ENCODE measurements around the gene SNRPA. TPM values are rescaled to one million over a fixed set of nuclear protein-coding genes. Genes with fewer than 3 reads are reported as not detected.

Gene SNRPA
- total RNA-seq, 1 donor from 2014 or later = 27.7 TPM

DNA sequence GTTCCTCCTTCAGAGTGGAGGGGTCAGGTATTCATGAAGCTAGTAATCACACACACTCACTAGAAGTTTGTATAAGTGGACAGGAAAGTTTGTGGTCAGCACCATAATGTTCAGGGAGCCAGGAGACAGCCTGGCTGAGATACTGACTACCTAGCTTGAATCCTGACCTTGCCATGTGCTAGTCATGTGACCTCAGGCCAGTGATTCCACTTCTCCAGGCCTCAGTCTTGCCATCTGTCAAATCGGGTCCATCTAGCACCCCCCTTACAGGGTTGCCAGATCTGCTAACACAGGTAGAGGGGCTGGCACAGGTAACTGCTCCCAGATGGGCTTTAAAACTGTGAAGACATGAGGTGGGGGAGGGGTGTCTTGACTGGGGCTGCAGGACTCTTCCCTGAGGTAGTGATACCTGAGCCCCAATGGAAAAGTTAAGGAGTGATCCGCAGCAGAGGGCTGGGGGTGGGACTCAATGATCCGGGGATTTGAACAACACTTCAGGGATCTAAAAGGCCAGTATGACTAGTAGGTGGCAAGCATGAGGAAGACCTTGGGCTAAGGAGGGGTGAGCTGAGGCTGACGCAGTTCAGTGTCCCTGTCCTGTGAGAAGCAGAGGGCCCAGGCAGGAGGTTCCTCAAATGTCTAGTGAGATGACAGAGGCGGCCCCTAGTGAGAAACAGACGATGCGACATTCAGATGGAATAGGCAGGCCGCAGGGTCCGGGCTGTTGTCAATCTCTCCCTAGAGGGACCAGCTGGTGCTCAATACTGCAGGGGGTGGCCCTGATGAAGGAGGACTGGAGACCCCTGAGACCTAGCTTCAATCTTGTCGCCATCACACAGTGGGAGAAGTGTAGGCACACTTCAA is 9.2 kb upstream of the SNRPA start:
- no peak for ATAC-seq (ENCODE audit: poor library complexity)
- peak; percentile 35 for DNase-seq
- intact Hi-C loops (cut with DNase I) = no loop called here

DNA sequence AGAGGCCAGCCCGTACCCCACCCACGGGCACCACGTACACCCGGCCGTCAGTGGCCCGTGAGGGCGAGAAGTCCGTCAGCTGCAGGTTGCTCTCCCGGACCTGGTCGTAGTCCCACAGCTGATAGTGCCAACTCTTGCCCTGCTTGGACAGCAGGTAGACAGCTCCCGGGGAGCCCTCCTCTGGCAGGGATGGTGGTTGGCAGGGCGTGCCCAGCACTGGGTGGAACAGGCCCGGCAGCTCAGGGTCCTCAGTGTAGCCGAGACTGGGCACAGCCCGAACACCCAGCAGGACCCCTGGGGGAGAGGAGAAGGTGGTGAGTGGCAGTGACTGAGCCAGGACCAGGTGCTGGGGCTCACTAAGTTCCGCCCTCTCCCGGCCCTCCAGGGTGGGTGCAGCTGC is 8.5 kb upstream of the SNRPA start:
- ATAC-seq (ENCODE audit: poor library complexity) (peak; percentile 17), DNase-seq (peak; percentile 42)
- intact Hi-C loops (cut with DNase I) = no loop called here

- intact Hi-C loops (cut with DNase I) = no loop called here
- ATAC-seq (ENCODE audit: poor library complexity) = no peak
- DNase-seq = peak; percentile 17
Measured at GRCh38 chr19:40742886-40743285, 8.1 kb upstream of the SNRPA start.

- ATAC-seq (ENCODE audit: poor library complexity) (no peak), DNase-seq (no peak)
- intact Hi-C loops (cut with DNase I) = no loop called here
Measured at GRCh38 chr19:40743926-40744325, 7.1 kb upstream of the SNRPA start.

- intact Hi-C loops (cut with DNase I) = no loop called here
- peak; percentile 47 for DNase-seq
- no peak for ATAC-seq (ENCODE audit: poor library complexity)
Measured at GRCh38 chr19:40744554-40745401, 6.2 kb upstream of the SNRPA start.

DNA sequence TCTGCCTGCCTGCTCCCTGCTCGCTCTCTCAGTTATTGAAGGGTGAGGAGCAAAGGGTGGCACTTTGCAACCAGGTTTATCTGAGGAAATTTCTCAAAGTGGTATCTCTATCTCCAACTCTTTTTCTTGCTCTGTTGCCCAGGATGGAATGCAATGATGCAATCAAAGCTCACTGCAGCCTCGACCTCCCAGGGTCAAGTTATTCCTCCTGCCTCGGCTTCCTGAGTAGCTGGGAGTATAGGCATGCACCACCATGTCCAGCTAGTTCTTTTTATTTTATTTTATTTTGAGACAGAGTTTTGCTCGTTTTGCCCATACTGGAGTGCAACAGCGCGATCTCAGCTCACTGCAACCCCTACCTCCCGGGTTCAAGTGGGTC is 5.6 kb upstream of the SNRPA start:
- no peak for DNase-seq
- intact Hi-C loops (cut with DNase I) = no loop called here
- ATAC-seq (ENCODE audit: poor library complexity) = no peak

DNA sequence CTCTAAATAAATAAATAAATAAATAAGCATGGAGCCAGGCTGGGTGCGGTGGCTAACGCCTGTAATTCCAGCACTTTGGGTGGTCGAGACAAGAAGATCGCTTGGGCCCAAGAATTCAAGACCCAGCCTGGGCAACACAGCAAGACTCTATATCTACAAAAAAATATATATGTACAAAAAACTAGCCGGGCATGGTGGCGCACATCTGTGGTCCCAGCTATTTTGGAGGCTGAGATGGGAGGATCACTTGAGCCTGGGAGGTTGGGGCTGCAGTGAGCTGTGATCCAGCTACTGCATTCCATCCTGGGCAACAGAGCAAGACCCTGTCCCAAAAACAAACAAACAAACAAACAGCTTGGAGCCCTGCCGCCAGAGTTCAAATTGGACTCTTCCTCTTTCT is 3.5 kb upstream of the SNRPA start:
- ATAC-seq (ENCODE audit: poor library complexity) (no peak), DNase-seq (peak; percentile 24)
- intact Hi-C loops (cut with DNase I) = no loop called here

GRCh38 chr19:40750058-40750873 is 737 bp upstream of the SNRPA start, which contains the start of gene ACTMAP:
Gene ACTMAP (minus strand): TSS chr19:40750477. CDS start chr19:40749803, 674 bp downstream.
- intact Hi-C loops (cut with DNase I) = no loop called here
- ATAC-seq (ENCODE audit: poor library complexity) (peak; percentile 95), DNase-seq (peak; percentile 99)

DNA sequence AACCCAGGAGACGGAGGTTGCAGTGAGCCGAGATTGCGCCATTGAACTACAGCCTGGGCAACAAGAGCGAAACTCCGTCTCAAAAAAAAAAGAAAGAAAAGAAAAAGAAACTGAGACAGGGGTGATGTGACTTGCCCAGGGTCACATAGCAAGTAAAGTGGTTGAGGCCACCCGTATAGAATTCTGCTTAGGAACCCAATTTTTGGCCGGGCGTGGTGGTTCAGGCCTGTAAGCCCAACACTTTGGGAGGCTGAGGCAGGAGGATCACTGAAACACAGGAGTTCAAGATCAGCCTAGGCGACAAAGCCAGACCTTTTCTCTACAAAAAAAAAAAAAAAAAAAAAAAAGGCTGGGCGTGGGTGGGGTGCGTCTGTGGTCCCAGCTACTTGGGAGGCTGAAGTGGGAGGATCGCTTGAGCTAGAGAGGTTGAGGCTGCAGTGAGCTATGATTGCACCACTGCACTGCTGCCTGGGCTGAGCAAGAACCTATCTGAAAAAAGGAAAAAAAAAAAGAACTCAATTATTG is 1.3 kb downstream of the SNRPA start:
- intact Hi-C loops (cut with DNase I) = no loop called here
- ATAC-seq (ENCODE audit: poor library complexity) (no peak), DNase-seq (no peak)

DNA sequence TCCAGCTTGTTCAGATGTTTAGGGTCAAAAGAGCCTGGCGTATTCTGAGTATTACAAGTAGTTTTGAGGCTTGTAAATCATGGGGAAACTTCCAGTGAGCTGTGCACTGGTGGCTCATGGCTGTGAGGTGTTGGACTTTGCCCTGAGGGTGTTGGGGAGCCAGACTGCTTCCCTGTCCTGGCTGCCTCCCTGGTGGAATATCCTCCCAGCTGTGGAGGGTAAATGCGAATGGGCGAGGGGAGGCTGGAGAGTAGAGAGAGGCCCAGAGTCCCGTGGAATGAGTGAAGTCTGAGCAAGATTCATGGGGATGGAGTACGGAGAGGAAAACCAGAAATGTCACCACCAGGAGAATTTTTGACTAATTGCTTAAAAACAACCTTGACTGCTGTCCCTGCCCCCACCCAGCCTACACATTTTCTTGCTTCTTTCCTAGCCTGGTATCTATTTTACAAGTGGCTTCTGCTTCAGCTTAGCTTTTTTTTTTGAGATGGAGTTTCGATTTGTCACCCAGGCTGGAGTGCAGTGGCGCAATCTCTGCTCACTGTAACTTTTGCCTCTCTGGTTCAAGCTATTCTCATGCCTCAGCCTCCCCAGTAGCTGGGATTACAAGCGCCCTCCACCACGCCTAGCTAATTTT is 3.7 kb downstream of the SNRPA start:
- ATAC-seq (ENCODE audit: poor library complexity) (no peak), DNase-seq (no peak)
- intact Hi-C loops (cut with DNase I) = no loop called here

DNA sequence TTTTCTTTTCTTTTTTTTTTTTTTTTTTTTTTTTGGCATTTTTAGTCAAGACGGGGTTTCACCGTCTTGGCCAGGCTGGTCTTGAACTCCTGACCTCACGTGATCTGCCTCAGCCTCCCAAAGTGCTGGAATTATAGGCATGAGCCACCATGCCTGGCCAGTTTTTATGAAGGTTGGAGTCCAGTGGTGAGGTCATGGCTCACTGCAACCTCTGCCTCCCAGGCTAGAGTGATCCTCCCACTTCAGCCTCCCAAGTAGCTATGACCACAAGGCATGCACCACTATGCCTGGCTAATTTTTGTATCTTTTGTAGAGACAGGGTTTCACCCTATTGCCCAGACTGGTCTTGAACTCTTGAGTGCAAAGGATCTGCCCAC is 4.2 kb downstream of the SNRPA start:
- DNase-seq (no peak), ATAC-seq (ENCODE audit: poor library complexity) (no peak)
- intact Hi-C loops (cut with DNase I) = no loop called here

GRCh38 chr19:40755791-40756190 is 4.8 kb downstream of the SNRPA start:
- intact Hi-C loops (cut with DNase I) = no loop called here
- DNase-seq (no peak), ATAC-seq (ENCODE audit: poor library complexity) (no peak)

- intact Hi-C loops (cut with DNase I) = no loop called here
- ATAC-seq (ENCODE audit: poor library complexity) = no peak
- DNase-seq = no peak
Measured at GRCh38 chr19:40756502-40757110, 5.6 kb downstream of the SNRPA start.

GRCh38 chr19:40758491-40758890 is 7.5 kb downstream of the SNRPA start:
- no peak for DNase-seq
- no peak for ATAC-seq (ENCODE audit: poor library complexity)
- intact Hi-C loops (cut with DNase I) = no loop called here

GRCh38 chr19:40759352-40759751 is 8.3 kb downstream of the SNRPA start:
- ATAC-seq (ENCODE audit: poor library complexity) (no peak), DNase-seq (no peak)
- intact Hi-C loops (cut with DNase I) = no loop called here

- DNase-seq (no peak), ATAC-seq (ENCODE audit: poor library complexity) (no peak)
- intact Hi-C loops (cut with DNase I) = no loop called here
Measured at GRCh38 chr19:40762754-40763470, 11.9 kb downstream of the SNRPA start.

- DNase-seq (no peak), ATAC-seq (ENCODE audit: poor library complexity) (no peak)
- intact Hi-C loops (cut with DNase I) = no loop called here
Measured at GRCh38 chr19:40763526-40763925, 12.5 kb downstream of the SNRPA start.

All from Right ventricle myocardium superior (tissue), 1 donor.